K562 (cell line): ENCODE measurements around the gene KCNMB3. TPM values are rescaled to one million over a fixed set of nuclear protein-coding genes. Genes with fewer than 3 reads are reported as not detected.
A peak's percentile ranks its signal among the peaks of the same experiment; 100 is the strongest.

ENCODE experiments used
- ATAC-seq: fragments of 200-7000 bp; cut with Tn5 transposase; 3 replicates; pipeline ENCODE4 v1.9.1; 2020; ENCODE audit warnings: moderate library complexity
- BruUV-seq: library from RNA; stranded (reverse); fragments of 400-500 nt; replicated peaks from 2 replicates; lab custom pipeline; 2021; lab: Mats Ljungman, UMichigan
- CTCF ChIA-PET: fragments of 300-600 bp; formaldehyde crosslinking; extraction: SDS; loops from one replicate; lab custom pipeline; 2021; ENCODE audit warnings: low intra/inter-chr PET ratio; lab: Yijun Ruan, JAX
- POLR2A ChIA-PET: fragments of 300-600, 350-650 bp; sonication (Branson Sonifier 250); formaldehyde crosslinking; extraction: SDS; loops from one replicate; lab custom pipeline; 2021; ENCODE audit warnings: antibody characterized with exemption, inconsistent platforms; lab: Yijun Ruan, JAX
- DNase-seq, 4 experiments: peaks; one replicate each; pipeline versions ENCODE4 v3.0.0 to v3.0.0-alpha.2; 2011 to 2018; ENCODE audit warnings: low spot score in 3 of 4, mixed read lengths in 3 of 4; ENCODE audit errors: extremely low read depth in 1 of 4
- FAIRE-seq: peaks from 2 replicates; lab custom pipeline; 2011; peaks lifted over from hg19 to GRCh38; lab: Jason Lieb, UNC
- H2AFZ ChIP-seq: 2 replicates; pipeline ENCODE4 v1.6.0; 2011; ENCODE audit warnings: low read depth, low read length, control low read depth, inconsistent platforms
- H3K27ac ChIP-seq: fragments of 200-600 bp; 3 replicates; pipeline ENCODE4 v1.8.0; 2011; ENCODE audit warnings: low read depth, mild to moderate bottlenecking, control low read depth, inconsistent platforms, low read length, moderate library complexity, mixed read lengths; ENCODE audit errors: extremely low read depth
- H3K27me3 ChIP-seq, 2 experiments: fragments of 300-600 bp in 1 of 2; 2 replicates in 1 of 2; 3 replicates in 1 of 2; pipeline versions ENCODE4 v1.6.0 to v1.8.0; 2011; ENCODE audit warnings: inconsistent platforms in 2 of 2, low read length in 2 of 2, mild to moderate bottlenecking in 1 of 2, mixed read lengths in 1 of 2, moderate library complexity in 1 of 2; ENCODE audit not compliant: control insufficient read depth in 2 of 2, insufficient read depth in 2 of 2
- H3K36me3 ChIP-seq: fragments of 300-600 bp; 3 replicates; pipeline ENCODE4 v1.8.0; 2011; ENCODE audit warnings: mild to moderate bottlenecking, low read length, inconsistent platforms; ENCODE audit not compliant: control insufficient read depth, insufficient read depth
- H3K4me1 ChIP-seq, 2 experiments: fragments of 200-600 bp in 1 of 2; replicated peaks in 1 of 2; 2 replicates in 1 of 2; 3 replicates in 1 of 2; pipeline versions ENCODE4 v1.5.1 to v1.8.0; 2011; ENCODE audit warnings: inconsistent platforms in 2 of 2, low read length in 2 of 2, mild to moderate bottlenecking in 1 of 2, mixed read lengths in 1 of 2, moderate library complexity in 1 of 2; ENCODE audit not compliant: control insufficient read depth in 2 of 2, insufficient read depth in 2 of 2
- H3K4me2 ChIP-seq: 2 replicates; pipeline ENCODE4 v1.6.1; 2011; ENCODE audit warnings: low read length, control low read depth, inconsistent platforms, mixed read lengths; ENCODE audit not compliant: insufficient read depth
- H3K4me3 ChIP-seq: fragments of 200-600 bp; sonication (generic), shearing (Covaris generic); 2 replicates; pipeline ENCODE4 v1.5.1; 2016; ENCODE audit warnings: control low read depth, inconsistent platforms
- H3K79me2 ChIP-seq: fragments of 200-600 bp; 3 replicates; pipeline ENCODE4 v1.8.0; 2011; ENCODE audit warnings: low read length, inconsistent platforms; ENCODE audit not compliant: control insufficient read depth, insufficient read depth
- H3K9ac ChIP-seq, 2 experiments: 2 replicates each; pipeline versions ENCODE4 v1.6.0 to v1.6.1; 2011; ENCODE audit warnings: low read depth in 2 of 2, low read length in 2 of 2, control low read depth in 1 of 2, inconsistent platforms in 1 of 2, mild to moderate bottlenecking in 1 of 2, mixed read lengths in 1 of 2; ENCODE audit not compliant: insufficient read depth in 1 of 2
- H3K9me1 ChIP-seq: one replicate; pipeline ENCODE4 v1.6.0; 2011; ENCODE audit warnings: inconsistent platforms, mild to moderate bottlenecking, low read length, moderate library complexity; ENCODE audit not compliant: control insufficient read depth, insufficient read depth
- H3K9me3 ChIP-seq: replicated peaks from 2 replicates; pipeline ENCODE4 v1.5.1; 2011; ENCODE audit warnings: low read depth, low read length, inconsistent platforms; ENCODE audit not compliant: control insufficient read depth, insufficient read depth
- H4K20me1 ChIP-seq: replicated peaks from 2 replicates; pipeline ENCODE4 v1.6.1; 2011; ENCODE audit warnings: low read length, inconsistent platforms, mixed read lengths; ENCODE audit not compliant: control insufficient read depth, insufficient read depth
- CBX2 ChIP-seq: fragments of 200-600 bp; sonication (generic); IDR thresholded peaks from one replicate; pipeline ENCODE4 v1.6.1; 2012; ENCODE audit warnings: mild to moderate bottlenecking, low read length, inconsistent platforms; ENCODE audit not compliant: insufficient read depth, poor library complexity, severe bottlenecking
- CBX3 ChIP-seq, 2 experiments: IDR thresholded peaks; 1 replicate in 1 of 2; 2 replicates in 1 of 2; pipeline ENCODE4 v1.6.1; 2012; ENCODE audit warnings: inconsistent platforms in 2 of 2, low read length in 2 of 2, borderline replicate concordance in 1 of 2, control low read depth in 1 of 2
- CCNT2 ChIP-seq: IDR thresholded peaks from 2 replicates; pipeline ENCODE4 v1.6.1; 2011; ENCODE audit warnings: borderline replicate concordance, low read depth, mild to moderate bottlenecking, moderate library complexity, mixed read lengths, low read length; ENCODE audit not compliant: insufficient read length; ENCODE audit errors: extremely low read depth
- CEBPZ ChIP-seq: fragments of 150-350 bp; IDR thresholded peaks from 2 replicates; pipeline ENCODE4 v1.6.1; 2014; ENCODE audit warnings: low read depth, mild to moderate bottlenecking, low read length, borderline replicate concordance
- ETV1 ChIP-seq: fragments of 450-650 bp; conservative IDR thresholded peaks from 2 replicates; pipeline ENCODE4 v1.6.1; 2016; ENCODE audit warnings: missing genetic modification characterization, control low read depth, low read depth, missing compliant biosample characterization
- RBM25 ChIP-seq: fragments of 200-400 bp; formaldehyde crosslinking; IDR thresholded peaks from 2 replicates; pipeline ENCODE4 v1.6.1; 2018; ENCODE audit warnings: low read length, low read depth, moderate library complexity; ENCODE audit not compliant: severe bottlenecking
- TARDBP ChIP-seq: fragments of 450-650 bp; IDR thresholded peaks from 2 replicates; pipeline ENCODE4 v1.6.1; 2016
- TOE1 ChIP-seq, 2 experiments: fragments of 450-650 bp in 1 of 2; sonication (generic) in 1 of 2; formaldehyde crosslinking in 1 of 2; IDR thresholded peaks; 2 replicates each; pipeline versions ENCODE4 v1.7.1 to v1.8.0; 2016 to 2022; ENCODE audit warnings: borderline replicate concordance in 2 of 2, mild to moderate bottlenecking in 2 of 2, antibody characterized with exemption in 1 of 2, inconsistent platforms in 1 of 2, low read depth in 1 of 2, missing genetic modification reagents in 1 of 2, moderate library complexity in 1 of 2
- TRIM24 ChIP-seq, 2 experiments: fragments of 450-650 bp; IDR thresholded peaks; 2 replicates each; pipeline ENCODE4 v1.6.1; 2016
- TRIM28 ChIP-seq: fragments of 450-650 bp; IDR thresholded peaks from 2 replicates; pipeline ENCODE4 v1.6.1; 2017
- ZC3H8 ChIP-seq: fragments of 450-650 bp; IDR thresholded peaks from 2 replicates; pipeline ENCODE4 v1.6.1; 2017
- ZNF146 ChIP-seq: IDR thresholded peaks from one replicate; pipeline ENCODE4 v1.6.1; 2018; ENCODE audit warnings: missing compliant biosample characterization; ENCODE audit not compliant: unreplicated experiment
- ZNF174 ChIP-seq: fragments of 250-450 bp; sonication (Bioruptor Pico); IDR thresholded peaks from 2 replicates; pipeline ENCODE4 v1.4.0; 2020; ENCODE audit warnings: mild to moderate bottlenecking
- ZNF316 ChIP-seq: fragments of 450-650 bp; IDR thresholded peaks from 2 replicates; pipeline ENCODE4 v1.6.1; 2016
- ZNF699 ChIP-seq: fragments of 250-450 bp; sonication (Bioruptor Pico); IDR thresholded peaks from 2 replicates; pipeline ENCODE4 v1.8.0; 2021; ENCODE audit warnings: mild to moderate bottlenecking, moderate library complexity; ENCODE audit not compliant: insufficient replicate concordance
- ZZZ3 ChIP-seq: fragments of 450-650 bp; IDR thresholded peaks from 2 replicates; pipeline ENCODE4 v1.6.1; 2016; ENCODE audit warnings: antibody characterized with exemption, mild to moderate bottlenecking, moderate library complexity
- WGBS: fragments of 100-300 bp; shearing (Covaris generic); methylation state at CpG from one replicate; pipeline ENCODE4 v1.1.6; 2016; ENCODE audit warnings: low coverage, mixed read lengths; ENCODE audit not compliant: insufficient coverage; ENCODE audit errors: missing lambda C conversion rate; 5-methylcytosine and 5-hydroxymethylcytosine counted together
- in situ Hi-C: fragments of 300-500 bp; cut with MboI; formaldehyde crosslinking; loops from 4 replicates; pipeline ENCODE4 v1.15.0; 2018; ENCODE audit warnings: inconsistent platforms, mixed read lengths
- intact Hi-C: fragments of 100-400 bp; cut with micrococcal nuclease; formaldehyde crosslinking; loops from 2 replicates; pipeline ENCODE4 v1.14.2; 2022
- polyA plus RNA-seq, 8 experiments: library from polyadenylated mRNA; depleted of rRNA in 4 of 8; stranded (reverse) in 5 of 8; unstranded in 3 of 8; fragments of >200 nt; fragmentation: Nextera tagmentation in 2 of 8; fragmentation: Illumina TruSeq in 1 of 8; extraction: Ambion mirVana in 2 of 8; extraction: Trizol in 1 of 8; gene quantifications; 2 replicates each; pipeline versions ENCODE4 v1.2.1 to v1.2.3, GENCODE V29; 2011 to 2014; ENCODE audit warnings: inconsistent platforms in 1 of 8, missing spikeins in 1 of 8
- total RNA-seq, 7 experiments: library from RNA; depleted of rRNA in 6 of 7; stranded (reverse); fragments of >200 nt in 6 of 7; fragmentation: Illumina TruSeq in 2 of 7; extraction: Trizol in 2 of 7; gene quantifications; 2 replicates each; pipeline versions ENCODE4 v1.2.1 to v1.2.3, GENCODE V29; 2011 to 2021; ENCODE audit warnings: low replicate concordance in 1 of 7
- TF ChIP-seq, protein P1 (sequence below): fragments of 150-350 bp; conservative IDR thresholded peaks from 2 replicates; pipeline ENCODE4 v1.6.1; 2014; ENCODE audit warnings: low read length

Gene KCNMB3
- total and polyA plus RNA-seq, 9 of the 15 experiments (the other 6 are each of a cell fraction or from before 2014, with no cell fraction given), result 7.0 to 21.1 (median 14.3) TPM

GRCh38 chr3:179299316-179299715 is 48.4 kb upstream of the KCNMB3 start:
- ChIA-PET CTCF (no interaction called here), POLR2A (no interaction called here)
- H3K27me3 ChIP-seq, result no peaks in the 10 kb centered on the region
- no peak overlapping the region for H3K4me2 ChIP-seq
- no peaks in the 10 kb centered on the region for H3K79me2 ChIP-seq
- no peak overlapping the region for H3K9ac ChIP-seq
- no peak for DNase-seq
- no peak overlapping the region for H2AFZ ChIP-seq
- 62% methylated on average over 2 of the region's 2 CpGs for WGBS
- H3K9me3 ChIP-seq, result peaks cover 11% of the 10 kb centered on the region; the same call in 1 of the 2 replicates
- no peak for FAIRE-seq
- no peak overlapping the region for H3K4me3 ChIP-seq
- no peaks in the 10 kb centered on the region for H3K9me1 ChIP-seq
- no peaks in the 10 kb centered on the region for H4K20me1 ChIP-seq
- ATAC-seq, result no peak
- no TSS peak for BruUV-seq
- in situ Hi-C loops, result no loop called here
- intact Hi-C loops, result no loop called here
- H3K27ac ChIP-seq, result no peak overlapping the region
- peaks cover 9 to 13% of the 10 kb centered on the region in 2 experiments; a peak in 3 of 5 replicates for H3K4me1 ChIP-seq
- H3K36me3 ChIP-seq, result no peaks in the 10 kb centered on the region; the same call in 1 of the 3 replicates
- TF ChIP-seq CBX3 (IDR thresholded peaks at IDR 0.05; ENCODE audit: borderline replicate concordance in 1 of 2, low read length in 2 of 2) (0 out of 3 replicates have a peak, but pooled peaks of 1 of the 2 experiments have one; percentile 38), ZC3H8 (no peak), ZNF699 (CRISPR knock-in tag) (no peak), CCNT2 (no peak), CEBPZ (no peak), CBX2 (no peak), TRIM24 (IDR thresholded peaks at IDR 0.05) (peak in 1 of 2 experiments; percentile 18; a peak in 1 of 4 replicates), ZZZ3 (no peak), TRIM28 (0 out of 2 replicates have a peak, but pooled peaks have one; percentile 50), ETV1 (tag) (no peak), ZNF174 (CRISPR knock-in tag) (no peak), TARDBP (no peak), ZNF146 (peak; percentile 81), RBM25 (peak; percentile 87), ZNF316 (peak; percentile 45; the same call in 1 of the 2 replicates), TOE1 (IDR thresholded peaks at IDR 0.05; ENCODE audit: borderline replicate concordance) (no peak), TOE1 (CRISPR knock-in tag; IDR thresholded peaks at IDR 0.05; ENCODE audit: borderline replicate concordance, low read depth) (no peak)
- TF ChIP-seq, protein P1, sequence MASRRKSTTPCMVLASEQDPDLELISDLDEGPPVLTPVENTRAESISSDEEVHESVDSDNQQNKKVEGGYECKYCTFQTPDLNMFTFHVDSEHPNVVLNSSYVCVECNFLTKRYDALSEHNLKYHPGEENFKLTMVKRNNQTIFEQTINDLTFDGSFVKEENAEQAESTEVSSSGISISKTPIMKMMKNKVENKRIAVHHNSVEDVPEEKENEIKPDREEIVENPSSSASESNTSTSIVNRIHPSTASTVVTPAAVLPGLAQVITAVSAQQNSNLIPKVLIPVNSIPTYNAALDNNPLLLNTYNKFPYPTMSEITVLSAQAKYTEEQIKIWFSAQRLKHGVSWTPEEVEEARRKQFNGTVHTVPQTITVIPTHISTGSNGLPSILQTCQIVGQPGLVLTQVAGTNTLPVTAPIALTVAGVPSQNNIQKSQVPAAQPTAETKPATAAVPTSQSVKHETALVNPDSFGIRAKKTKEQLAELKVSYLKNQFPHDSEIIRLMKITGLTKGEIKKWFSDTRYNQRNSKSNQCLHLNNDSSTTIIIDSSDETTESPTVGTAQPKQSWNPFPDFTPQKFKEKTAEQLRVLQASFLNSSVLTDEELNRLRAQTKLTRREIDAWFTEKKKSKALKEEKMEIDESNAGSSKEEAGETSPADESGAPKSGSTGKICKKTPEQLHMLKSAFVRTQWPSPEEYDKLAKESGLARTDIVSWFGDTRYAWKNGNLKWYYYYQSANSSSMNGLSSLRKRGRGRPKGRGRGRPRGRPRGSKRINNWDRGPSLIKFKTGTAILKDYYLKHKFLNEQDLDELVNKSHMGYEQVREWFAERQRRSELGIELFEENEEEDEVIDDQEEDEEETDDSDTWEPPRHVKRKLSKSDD, result no peak
